NCI-H2196 treated with DMSO at 0.1 percent for 48 hours (cell line): ENCODE measurements around the gene SYT8.
A peak's percentile ranks its signal among the peaks of the same experiment; 100 is the strongest.

Experiments used
- DNase-seq: peaks from one replicate; lab custom pipeline; 2025; ENCODE audit not compliant: unreplicated experiment; lab: John Stamatoyannopoulos, UW

The SYT8 gene

GRCh38 chr11:1817511-1817910, 17.3 kb upstream of the SYT8 start:
- DNase-seq = no peak

DNA sequence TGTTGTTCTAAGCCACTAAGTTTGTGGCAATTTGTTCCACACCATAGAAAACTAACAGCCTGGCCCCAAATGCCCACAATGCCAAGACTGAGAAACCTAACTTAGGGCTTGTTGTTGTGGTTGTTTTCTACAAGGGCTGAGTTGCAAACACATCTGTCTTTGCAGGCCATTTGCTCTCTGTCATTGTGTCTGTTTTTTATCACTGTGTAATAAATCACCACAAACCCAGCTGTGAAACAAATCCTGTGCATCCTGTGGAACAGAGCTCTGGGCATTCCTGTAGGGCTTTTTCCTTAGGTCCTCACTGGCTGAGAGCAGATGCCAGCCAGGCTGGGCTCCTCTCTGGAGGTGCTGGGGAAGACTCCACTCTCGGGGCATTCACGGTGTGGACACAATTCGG, 15.7 kb upstream of the SYT8 start:
- DNase-seq = no peak

GRCh38 chr11:1820463-1821325, 14.1 kb upstream of the SYT8 start:
- DNase-seq = no peak

- no peak for DNase-seq
Observed at GRCh38 chr11:1821562-1821961, 13.2 kb upstream of the SYT8 start.

- DNase-seq = no peak
Observed at GRCh38 chr11:1822648-1823375, 12.0 kb upstream of the SYT8 start.

- DNase-seq = no peak
Observed at GRCh38 chr11:1823376-1824220, 11.2 kb upstream of the SYT8 start.

DNA sequence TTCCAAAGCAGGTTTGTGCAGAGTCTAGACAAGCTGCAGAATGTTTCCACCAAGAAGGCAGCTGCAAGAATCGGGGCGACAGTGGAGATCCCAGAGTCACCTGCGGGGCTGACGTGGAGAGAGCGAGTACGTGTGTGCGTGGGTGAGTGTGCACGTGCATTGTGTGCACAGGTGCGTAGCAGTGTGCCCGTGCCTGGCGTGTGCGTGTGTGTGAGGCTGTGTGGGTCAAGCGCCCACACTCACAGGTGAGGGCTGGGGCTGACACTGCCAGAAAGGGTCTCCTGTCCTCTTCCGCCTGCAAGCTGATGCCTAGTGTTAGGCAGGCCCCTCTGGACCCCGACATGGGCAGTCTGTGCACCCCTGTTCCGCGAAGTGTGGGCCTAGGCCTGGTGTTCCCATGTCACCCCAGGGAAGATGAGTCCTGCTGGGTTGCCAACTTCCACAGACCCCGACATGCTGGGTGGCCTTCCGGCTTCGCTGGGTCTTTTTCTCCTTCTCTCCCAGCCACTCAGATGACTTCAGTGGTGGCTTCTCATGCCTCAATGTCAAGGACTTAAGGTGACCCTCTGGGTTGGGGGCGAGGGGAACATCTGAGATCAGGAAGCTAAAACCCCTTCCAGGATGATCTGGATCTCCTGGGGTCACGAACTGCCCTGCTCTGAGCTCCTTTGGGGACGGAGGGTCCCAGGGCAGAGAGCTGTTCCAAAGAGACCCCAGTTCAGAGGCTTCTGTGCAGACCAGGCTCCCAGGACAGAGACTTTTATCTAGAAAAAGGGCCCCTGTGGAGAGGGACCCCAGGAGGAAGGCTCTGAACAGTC, 10.4 kb upstream of the SYT8 start:
- no peak for DNase-seq

DNA sequence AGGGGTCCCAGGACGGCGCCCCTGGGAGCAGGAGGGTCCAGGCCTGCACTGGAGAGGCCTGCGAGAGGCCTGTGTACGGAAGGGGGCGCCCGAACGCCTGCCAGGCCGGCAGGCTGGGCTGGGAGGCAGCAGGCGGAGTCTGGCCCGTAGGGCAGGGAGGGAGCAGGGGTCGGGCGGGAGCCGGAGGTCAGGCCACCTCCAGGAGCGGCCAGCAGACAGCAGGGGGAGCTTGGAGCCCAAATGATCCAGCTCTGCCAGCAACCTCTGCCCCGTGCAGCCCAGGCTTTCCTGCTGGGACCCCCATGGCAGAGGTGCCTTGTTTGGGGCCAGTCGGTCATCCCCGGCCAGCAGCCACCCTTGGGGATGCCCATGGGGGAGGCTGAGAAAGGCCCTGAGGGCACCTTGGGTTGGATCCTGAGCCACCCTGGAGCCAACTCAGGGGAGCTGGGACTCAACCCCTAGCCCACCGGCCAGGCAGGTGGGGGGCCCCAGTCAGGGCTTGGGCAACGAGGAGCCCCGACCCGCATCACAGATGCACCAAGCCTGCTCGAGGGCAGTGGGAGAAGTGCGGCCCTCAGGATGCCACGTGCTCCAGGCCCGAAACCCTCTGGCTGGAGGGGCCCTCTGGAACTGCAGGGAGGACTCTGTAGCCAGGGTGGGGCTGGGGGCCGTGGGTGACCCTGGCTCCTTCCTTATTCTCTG, 9.6 kb upstream of the SYT8 start:
- DNase-seq = no peak

GRCh38 chr11:1825785-1826451, 8.9 kb upstream of the SYT8 start:
- DNase-seq = no peak

GRCh38 chr11:1826552-1827094, 8.2 kb upstream of the SYT8 start:
- no peak for DNase-seq

GRCh38 chr11:1827095-1827813, 7.5 kb upstream of the SYT8 start:
- DNase-seq = peak; percentile 33

DNA sequence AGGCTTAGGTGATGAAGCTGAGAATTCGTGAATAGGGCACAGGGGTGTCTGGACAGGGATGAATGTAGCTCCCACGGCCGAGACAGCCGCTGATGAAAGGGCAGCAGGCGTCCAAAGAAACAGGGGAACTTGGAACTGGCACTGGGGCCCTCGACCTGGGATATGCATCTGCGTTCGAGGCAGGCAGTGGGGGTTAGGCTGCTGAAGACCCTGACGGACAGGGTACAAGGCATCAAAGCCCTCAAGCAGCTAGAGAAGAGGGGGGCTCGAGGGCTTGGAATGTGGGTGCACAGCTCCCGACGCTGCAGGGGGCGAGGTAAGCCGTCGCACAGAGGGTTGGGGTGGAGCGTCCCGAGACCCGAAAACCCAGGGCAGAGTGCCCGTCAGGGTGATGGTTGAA, 6.9 kb upstream of the SYT8 start:
- DNase-seq = no peak

GRCh38 chr11:1828542-1828941, 6.2 kb upstream of the SYT8 start:
- DNase-seq = no peak

DNA sequence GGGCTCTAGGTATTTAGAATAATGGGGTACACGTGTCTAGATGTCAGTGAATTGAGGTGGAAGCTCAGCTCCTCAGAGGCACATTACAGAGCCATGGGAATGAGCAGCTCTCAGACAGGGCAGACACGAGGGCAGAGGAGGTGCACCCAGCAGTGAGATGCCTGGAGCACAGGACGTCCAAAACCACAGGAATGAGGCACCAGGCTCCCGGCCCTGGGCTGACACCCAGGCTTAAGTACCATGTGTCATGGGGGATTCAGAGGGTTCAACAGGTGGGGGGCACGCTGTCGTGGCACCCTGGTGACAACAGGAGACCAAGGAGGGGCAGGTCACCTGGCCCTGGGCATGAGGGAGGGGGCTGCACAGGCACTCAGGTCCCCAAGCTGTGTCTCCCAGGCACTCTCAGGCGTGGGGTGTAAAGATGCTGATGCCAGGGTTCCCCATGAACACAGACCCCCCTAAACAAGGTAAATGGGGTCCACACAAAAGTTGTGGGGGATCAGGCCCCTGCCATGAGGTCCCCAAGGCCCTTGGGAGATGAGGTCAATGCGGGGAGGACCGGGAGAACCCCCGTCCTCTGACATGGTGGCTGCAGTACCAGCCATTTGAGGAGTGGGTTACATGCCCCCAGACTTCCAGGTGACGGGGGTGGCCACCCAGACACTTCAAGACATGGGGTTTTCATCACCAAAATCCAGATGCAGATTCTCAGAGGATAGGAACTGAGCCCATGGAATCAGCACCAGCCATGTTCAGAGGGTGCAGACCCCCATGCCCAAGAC, 5.6 kb upstream of the SYT8 start:
- no peak for DNase-seq

DNA sequence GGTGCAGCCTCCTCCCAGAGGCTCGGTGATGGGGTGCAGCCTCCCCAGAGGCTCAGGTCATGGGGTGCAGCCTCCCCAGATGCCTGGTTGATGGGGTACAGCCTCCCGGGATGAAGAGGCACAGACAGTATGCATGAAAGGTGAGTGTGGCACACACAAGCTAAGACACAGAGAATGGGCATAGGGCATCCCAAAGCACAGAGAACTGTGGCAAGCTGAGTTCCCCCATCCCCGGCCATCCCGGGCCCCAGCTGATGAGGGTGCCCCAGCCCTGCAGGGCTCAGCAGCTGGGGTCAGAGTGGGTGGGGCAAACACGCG, 4.8 kb upstream of the SYT8 start:
- DNase-seq = no peak

- no peak for DNase-seq
Observed at GRCh38 chr11:1830322-1831223, 4.2 kb upstream of the SYT8 start.
